MM.1S (cell line): ENCODE measurements around the gene FAM9A.

Experiments
- DNase-seq: peaks from one replicate; pipeline ENCODE4 v3.0.0-alpha.2; 2015
- H2AFZ ChIP-seq: fragments of 300-600 bp; sonication (generic); 2 replicates; pipeline ENCODE4 v1.6.0; 2016; ENCODE audit warnings: antibody characterized with exemption, low read length
- H3F3A ChIP-seq: fragments of 300-600 bp; sonication (generic); 2 replicates; pipeline ENCODE4 v1.6.1; 2016; ENCODE audit warnings: mild to moderate bottlenecking, antibody characterized with exemption, low read length, moderate library complexity, mixed read lengths; ENCODE audit not compliant: insufficient read depth
- H3K27ac ChIP-seq: fragments of 300-600 bp; sonication (generic); 2 replicates; pipeline ENCODE4 v1.5.1; 2016; ENCODE audit warnings: mild to moderate bottlenecking, low read length
- H3K27me3 ChIP-seq: fragments of 300-600 bp; sonication (generic); replicated peaks from 2 replicates; pipeline ENCODE4 v1.6.0; 2016; ENCODE audit warnings: low read length; ENCODE audit not compliant: insufficient read depth
- H3K36me3 ChIP-seq: fragments of 300-600 bp; sonication (generic); replicated peaks from 2 replicates; pipeline ENCODE4 v1.6.1; 2016; ENCODE audit warnings: mild to moderate bottlenecking, low read length, mixed read lengths; ENCODE audit not compliant: insufficient read depth
- H3K4me1 ChIP-seq: fragments of 300-600 bp; sonication (generic); 2 replicates; pipeline ENCODE4 v1.6.1; 2016; ENCODE audit warnings: low read length, mixed read lengths
- H3K4me2 ChIP-seq: fragments of 300-600 bp; sonication (generic); 2 replicates; pipeline ENCODE4 v1.6.0; 2016; ENCODE audit warnings: low read depth, low read length
- H3K4me3 ChIP-seq: fragments of 300-600 bp; sonication (generic); 2 replicates; pipeline ENCODE4 v1.5.1; 2016; ENCODE audit warnings: low read length, mixed read lengths
- H3K79me2 ChIP-seq: fragments of 300-600 bp; sonication (generic); 2 replicates; pipeline ENCODE4 v1.6.1; 2016; ENCODE audit warnings: mixed run types, low read length, mixed read lengths
- H3K9ac ChIP-seq: fragments of 300-600 bp; sonication (generic); 2 replicates; pipeline ENCODE4 v1.6.1; 2016; ENCODE audit warnings: low read length, mixed read lengths
- H3K9me2 ChIP-seq: fragments of 300-600 bp; sonication (generic); replicated peaks from 2 replicates; pipeline ENCODE4 v1.6.1; 2016; ENCODE audit warnings: mild to moderate bottlenecking, low read length, mixed read lengths; ENCODE audit not compliant: insufficient read depth
- H3K9me3 ChIP-seq: fragments of 300-600 bp; sonication (generic); replicated peaks from 2 replicates; pipeline ENCODE4 v1.6.1; 2016; ENCODE audit warnings: mild to moderate bottlenecking, low read length, mixed read lengths; ENCODE audit not compliant: insufficient read depth
- H4K20me1 ChIP-seq: fragments of 300-600 bp; sonication (generic); 2 replicates; pipeline ENCODE4 v1.6.1; 2016; ENCODE audit warnings: mild to moderate bottlenecking, low read length, moderate library complexity, mixed read lengths; ENCODE audit not compliant: insufficient read depth
- EZH2 ChIP-seq: fragments of 300-600 bp; sonication (generic); optimal IDR thresholded peaks from 2 replicates; pipeline ENCODE3; 2017; ENCODE audit warnings: low read depth, mild to moderate bottlenecking, antibody characterized with exemption, low read length, mixed read lengths
- EZH2phosphoT487 ChIP-seq: fragments of 300-600 bp; sonication (generic); IDR thresholded peaks from 2 replicates; pipeline ENCODE4 v1.6.1; 2018; ENCODE audit warnings: antibody characterized with exemption, low read length
- TF ChIP-seq, protein P1 (sequence below): fragments of 300-600 bp; sonication (generic); IDR thresholded peaks from 2 replicates; pipeline ENCODE4 v1.5.1; 2016; ENCODE audit warnings: antibody characterized with exemption, low read length, mixed read lengths

Gene FAM9A

DNA sequence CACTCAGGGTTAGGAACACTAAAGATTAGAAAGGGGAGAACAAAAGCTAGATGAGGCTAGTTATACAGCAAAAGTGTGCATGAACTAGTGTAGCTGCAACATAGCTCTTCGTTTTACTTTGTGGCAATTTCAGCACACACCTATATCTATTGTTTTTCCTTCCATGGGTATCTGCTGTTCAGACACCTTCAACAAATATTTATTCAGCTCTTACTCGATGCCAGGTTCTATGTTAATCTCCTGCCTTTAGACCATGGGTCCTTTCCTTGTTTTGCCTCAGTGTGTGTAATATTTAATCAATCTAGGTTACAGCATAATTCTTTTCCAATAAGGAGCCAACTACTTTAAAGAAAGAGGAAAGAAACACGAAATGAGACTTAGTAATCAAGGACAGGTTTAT lies 10.4 kb upstream of the FAM9A start:
- Histone ChIP-seq H3K79me2 (no peaks in the 10 kb centered on the region), H3K4me2 (no peak overlapping the region), H3K4me3 (no peak overlapping the region), H3K9ac (no peak overlapping the region), H3K36me3 (no peaks in the 10 kb centered on the region), H2AFZ (no peak overlapping the region), H3K27me3 (no peaks in the 10 kb centered on the region), H3K9me2 (no peaks in the 10 kb centered on the region), H3F3A (no peaks in the 10 kb centered on the region), H3K4me1 (no peaks in the 10 kb centered on the region), H3K9me3 (no peaks in the 10 kb centered on the region), H4K20me1 (no peaks in the 10 kb centered on the region), H3K27ac (no peak overlapping the region)
- TF ChIP-seq EZH2 (no peak), EZH2phosphoT487 (no peak)
- TF ChIP-seq, protein P1, sequence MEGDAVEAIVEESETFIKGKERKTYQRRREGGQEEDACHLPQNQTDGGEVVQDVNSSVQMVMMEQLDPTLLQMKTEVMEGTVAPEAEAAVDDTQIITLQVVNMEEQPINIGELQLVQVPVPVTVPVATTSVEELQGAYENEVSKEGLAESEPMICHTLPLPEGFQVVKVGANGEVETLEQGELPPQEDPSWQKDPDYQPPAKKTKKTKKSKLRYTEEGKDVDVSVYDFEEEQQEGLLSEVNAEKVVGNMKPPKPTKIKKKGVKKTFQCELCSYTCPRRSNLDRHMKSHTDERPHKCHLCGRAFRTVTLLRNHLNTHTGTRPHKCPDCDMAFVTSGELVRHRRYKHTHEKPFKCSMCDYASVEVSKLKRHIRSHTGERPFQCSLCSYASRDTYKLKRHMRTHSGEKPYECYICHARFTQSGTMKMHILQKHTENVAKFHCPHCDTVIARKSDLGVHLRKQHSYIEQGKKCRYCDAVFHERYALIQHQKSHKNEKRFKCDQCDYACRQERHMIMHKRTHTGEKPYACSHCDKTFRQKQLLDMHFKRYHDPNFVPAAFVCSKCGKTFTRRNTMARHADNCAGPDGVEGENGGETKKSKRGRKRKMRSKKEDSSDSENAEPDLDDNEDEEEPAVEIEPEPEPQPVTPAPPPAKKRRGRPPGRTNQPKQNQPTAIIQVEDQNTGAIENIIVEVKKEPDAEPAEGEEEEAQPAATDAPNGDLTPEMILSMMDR = no peak
- DNase-seq = no peak

- H3K27me3 ChIP-seq = no peaks in the 10 kb centered on the region
Measured at GRCh38 chrX:8808661-8809060, 7.5 kb upstream of the FAM9A start.

GRCh38 chrX:8805974-8806373 lies 4.8 kb upstream of the FAM9A start:
- no peaks in the 10 kb centered on the region for H3K9me2 ChIP-seq
- no peaks in the 10 kb centered on the region for H3K79me2 ChIP-seq
- no peak for TF ChIP-seq EZH2phosphoT487
- no peak for TF ChIP-seq EZH2
- TF ChIP-seq, protein P1 = no peak
- H2AFZ ChIP-seq = no peak overlapping the region
- H4K20me1 ChIP-seq = no peaks in the 10 kb centered on the region
- H3K27ac ChIP-seq = no peak overlapping the region
- no peaks in the 10 kb centered on the region for H3K36me3 ChIP-seq
- no peak overlapping the region for H3K9ac ChIP-seq
- no peaks in the 10 kb centered on the region for H3F3A ChIP-seq
- H3K4me2 ChIP-seq = no peak overlapping the region
- no peaks in the 10 kb centered on the region for H3K9me3 ChIP-seq
- no peak for DNase-seq
- H3K4me1 ChIP-seq = no peaks in the 10 kb centered on the region
- no peak overlapping the region for H3K4me3 ChIP-seq
- no peaks in the 10 kb centered on the region for H3K27me3 ChIP-seq

More at GRCh38 chrX:8808661-8809060, 7.5 kb upstream of the FAM9A start:
- no peaks in the 10 kb centered on the region for H3F3A ChIP-seq
- TF ChIP-seq EZH2phosphoT487 = no peak
- TF ChIP-seq, protein P1 = no peak
- no peak for TF ChIP-seq EZH2
- H3K9ac ChIP-seq = no peak overlapping the region
- H3K9me3 ChIP-seq = no peaks in the 10 kb centered on the region
- no peaks in the 10 kb centered on the region for H4K20me1 ChIP-seq
- H3K9me2 ChIP-seq = no peaks in the 10 kb centered on the region
- no peaks in the 10 kb centered on the region for H3K36me3 ChIP-seq
- H3K4me2 ChIP-seq = no peak overlapping the region
- no peak overlapping the region for H2AFZ ChIP-seq
- H3K4me3 ChIP-seq = no peak overlapping the region
- DNase-seq = no peak
- H3K27ac ChIP-seq = no peak overlapping the region
- H3K4me1 ChIP-seq = no peaks in the 10 kb centered on the region
- H3K79me2 ChIP-seq = no peaks in the 10 kb centered on the region
